ENCODE data around the gene DNMT3L.

The DNMT3L gene

DNA sequence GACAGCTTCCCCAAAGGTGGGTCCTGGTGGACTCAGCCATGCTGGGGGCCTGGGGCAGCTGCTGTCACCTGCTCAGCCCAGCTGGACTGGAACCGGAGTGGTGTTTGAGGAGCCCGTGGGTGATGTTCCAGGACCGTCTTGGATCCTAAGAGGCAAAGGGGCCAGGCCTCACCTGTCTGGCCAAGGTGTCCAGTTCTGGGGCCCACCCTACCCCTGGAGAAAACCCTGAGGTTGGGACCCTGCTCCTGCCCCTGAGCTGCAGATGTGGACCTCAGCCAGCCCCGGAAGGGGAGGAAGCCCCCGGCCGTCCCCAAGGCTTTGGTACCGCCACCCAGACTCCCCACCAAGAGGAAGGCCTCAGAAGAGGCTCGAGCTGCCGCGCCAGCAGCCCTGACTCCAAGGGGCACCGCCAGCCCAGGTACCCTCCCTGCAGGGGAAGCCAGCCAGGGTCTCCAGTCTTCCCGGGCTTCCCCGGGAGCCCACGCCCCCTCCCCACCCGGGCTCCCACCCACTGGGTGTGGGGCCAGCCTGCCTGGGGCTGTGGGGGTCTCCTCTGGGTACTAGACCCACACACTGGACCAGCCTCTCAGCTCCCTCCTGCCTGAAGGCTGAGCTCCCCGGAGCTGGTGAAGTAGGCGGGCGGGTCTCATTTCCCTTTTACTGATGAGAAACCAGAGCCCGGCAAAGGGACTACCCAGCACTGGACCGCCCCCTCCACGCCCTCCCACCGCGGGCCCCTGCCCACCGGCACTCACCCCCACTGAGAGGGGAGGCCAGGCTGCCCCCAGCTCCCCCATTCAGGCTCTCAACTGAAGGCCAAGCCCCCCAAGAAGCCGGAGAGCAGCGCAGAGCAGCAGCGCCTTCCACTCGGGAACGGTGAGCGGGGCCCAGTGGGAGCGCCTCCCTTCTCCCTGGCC is 25.3 kb upstream of the DNMT3L start:
- TF ChIP-seq EP300 (IDR thresholded peaks at IDR 0.05; ENCODE audit: borderline replicate concordance), result no peak
- no peak for TF ChIP-seq TCF12 (IDR thresholded peaks at IDR 0.05; ENCODE audit: low read depth)
- TF ChIP-seq EGR1 (IDR thresholded peaks at IDR 0.05), result no peak
- TF ChIP-seq CREB1 (IDR thresholded peaks at IDR 0.05; ENCODE audit: low read depth), result no peak
- TF ChIP-seq YY1 (IDR thresholded peaks at IDR 0.05; ENCODE audit: low read depth), result no peak
- no peak for TF ChIP-seq MAX (IDR thresholded peaks at IDR 0.05)
- TF ChIP-seq ZBTB7A (IDR thresholded peaks at IDR 0.05; ENCODE audit: low read depth), result no peak
- TF ChIP-seq TEAD4 (IDR thresholded peaks at IDR 0.05), result no peak
- TF ChIP-seq, protein P1, sequence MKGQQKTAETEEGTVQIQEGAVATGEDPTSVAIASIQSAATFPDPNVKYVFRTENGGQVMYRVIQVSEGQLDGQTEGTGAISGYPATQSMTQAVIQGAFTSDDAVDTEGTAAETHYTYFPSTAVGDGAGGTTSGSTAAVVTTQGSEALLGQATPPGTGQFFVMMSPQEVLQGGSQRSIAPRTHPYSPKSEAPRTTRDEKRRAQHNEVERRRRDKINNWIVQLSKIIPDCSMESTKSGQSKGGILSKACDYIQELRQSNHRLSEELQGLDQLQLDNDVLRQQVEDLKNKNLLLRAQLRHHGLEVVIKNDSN (IDR thresholded peaks at IDR 0.05), result no peak
- TF ChIP-seq CEBPB (IDR thresholded peaks at IDR 0.05), result no peak
- no peak for TF ChIP-seq FOXM1 (IDR thresholded peaks at IDR 0.05; ENCODE audit: borderline replicate concordance, low read depth)
- TF ChIP-seq NFIC (IDR thresholded peaks at IDR 0.05), result no peak
- TF ChIP-seq RAD21 (IDR thresholded peaks at IDR 0.05; ENCODE audit: low read depth), result no peak
- TF ChIP-seq TAF1 (IDR thresholded peaks at IDR 0.05; ENCODE audit: low read depth), result no peak

- TF ChIP-seq, protein P1 (IDR thresholded peaks at IDR 0.05), result no peak
- TF ChIP-seq TCF12 (IDR thresholded peaks at IDR 0.05; ENCODE audit: low read depth) (no peak), NFIC (IDR thresholded peaks at IDR 0.05) (no peak), TEAD4 (IDR thresholded peaks at IDR 0.05) (no peak), ZBTB7A (IDR thresholded peaks at IDR 0.05; ENCODE audit: low read depth) (no peak), CEBPB (IDR thresholded peaks at IDR 0.05) (no peak), YY1 (IDR thresholded peaks at IDR 0.05; ENCODE audit: low read depth) (no peak), RAD21 (IDR thresholded peaks at IDR 0.05; ENCODE audit: low read depth) (no peak), FOXM1 (IDR thresholded peaks at IDR 0.05; ENCODE audit: borderline replicate concordance, low read depth) (no peak), TAF1 (IDR thresholded peaks at IDR 0.05; ENCODE audit: low read depth) (no peak)
Observed at GRCh38 chr21:44286086-44286715, 24.5 kb upstream of the DNMT3L start.

- TF ChIP-seq MAX (IDR thresholded peaks at IDR 0.05) (no peak), FOXM1 (IDR thresholded peaks at IDR 0.05; ENCODE audit: borderline replicate concordance, low read depth) (no peak), EGR1 (IDR thresholded peaks at IDR 0.05) (no peak), CEBPB (IDR thresholded peaks at IDR 0.05) (no peak), TAF1 (IDR thresholded peaks at IDR 0.05; ENCODE audit: low read depth) (no peak), TEAD4 (IDR thresholded peaks at IDR 0.05) (no peak), TCF12 (IDR thresholded peaks at IDR 0.05; ENCODE audit: low read depth) (no peak), YY1 (IDR thresholded peaks at IDR 0.05; ENCODE audit: low read depth) (no peak), NFIC (IDR thresholded peaks at IDR 0.05) (no peak), CREB1 (IDR thresholded peaks at IDR 0.05; ENCODE audit: low read depth) (no peak)
- TF ChIP-seq, protein P1 (IDR thresholded peaks at IDR 0.05), result no peak
Observed at GRCh38 chr21:44285138-44285992, 23.7 kb upstream of the DNMT3L start, which contains the start of gene AIRE. Gene AIRE (plus strand): TSS chr21:44285876. CDS start chr21:44286007, 131 bp downstream.

GRCh38 chr21:44283948-44284347 is 22.3 kb upstream of the DNMT3L start:
- TF ChIP-seq MAX (IDR thresholded peaks at IDR 0.05) (no peak), EGR1 (IDR thresholded peaks at IDR 0.05) (no peak), FOXM1 (IDR thresholded peaks at IDR 0.05; ENCODE audit: borderline replicate concordance, low read depth) (no peak), YY1 (IDR thresholded peaks at IDR 0.05; ENCODE audit: low read depth) (no peak), CEBPB (IDR thresholded peaks at IDR 0.05) (no peak), TAF1 (IDR thresholded peaks at IDR 0.05; ENCODE audit: low read depth) (no peak), CREB1 (IDR thresholded peaks at IDR 0.05; ENCODE audit: low read depth) (no peak)
- TF ChIP-seq, protein P2, sequence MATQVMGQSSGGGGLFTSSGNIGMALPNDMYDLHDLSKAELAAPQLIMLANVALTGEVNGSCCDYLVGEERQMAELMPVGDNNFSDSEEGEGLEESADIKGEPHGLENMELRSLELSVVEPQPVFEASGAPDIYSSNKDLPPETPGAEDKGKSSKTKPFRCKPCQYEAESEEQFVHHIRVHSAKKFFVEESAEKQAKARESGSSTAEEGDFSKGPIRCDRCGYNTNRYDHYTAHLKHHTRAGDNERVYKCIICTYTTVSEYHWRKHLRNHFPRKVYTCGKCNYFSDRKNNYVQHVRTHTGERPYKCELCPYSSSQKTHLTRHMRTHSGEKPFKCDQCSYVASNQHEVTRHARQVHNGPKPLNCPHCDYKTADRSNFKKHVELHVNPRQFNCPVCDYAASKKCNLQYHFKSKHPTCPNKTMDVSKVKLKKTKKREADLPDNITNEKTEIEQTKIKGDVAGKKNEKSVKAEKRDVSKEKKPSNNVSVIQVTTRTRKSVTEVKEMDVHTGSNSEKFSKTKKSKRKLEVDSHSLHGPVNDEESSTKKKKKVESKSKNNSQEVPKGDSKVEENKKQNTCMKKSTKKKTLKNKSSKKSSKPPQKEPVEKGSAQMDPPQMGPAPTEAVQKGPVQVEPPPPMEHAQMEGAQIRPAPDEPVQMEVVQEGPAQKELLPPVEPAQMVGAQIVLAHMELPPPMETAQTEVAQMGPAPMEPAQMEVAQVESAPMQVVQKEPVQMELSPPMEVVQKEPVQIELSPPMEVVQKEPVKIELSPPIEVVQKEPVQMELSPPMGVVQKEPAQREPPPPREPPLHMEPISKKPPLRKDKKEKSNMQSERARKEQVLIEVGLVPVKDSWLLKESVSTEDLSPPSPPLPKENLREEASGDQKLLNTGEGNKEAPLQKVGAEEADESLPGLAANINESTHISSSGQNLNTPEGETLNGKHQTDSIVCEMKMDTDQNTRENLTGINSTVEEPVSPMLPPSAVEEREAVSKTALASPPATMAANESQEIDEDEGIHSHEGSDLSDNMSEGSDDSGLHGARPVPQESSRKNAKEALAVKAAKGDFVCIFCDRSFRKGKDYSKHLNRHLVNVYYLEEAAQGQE (IDR thresholded peaks at IDR 0.05; ENCODE audit: low read depth), result no peak
- TF ChIP-seq, protein P1 (IDR thresholded peaks at IDR 0.05), result no peak

DNA sequence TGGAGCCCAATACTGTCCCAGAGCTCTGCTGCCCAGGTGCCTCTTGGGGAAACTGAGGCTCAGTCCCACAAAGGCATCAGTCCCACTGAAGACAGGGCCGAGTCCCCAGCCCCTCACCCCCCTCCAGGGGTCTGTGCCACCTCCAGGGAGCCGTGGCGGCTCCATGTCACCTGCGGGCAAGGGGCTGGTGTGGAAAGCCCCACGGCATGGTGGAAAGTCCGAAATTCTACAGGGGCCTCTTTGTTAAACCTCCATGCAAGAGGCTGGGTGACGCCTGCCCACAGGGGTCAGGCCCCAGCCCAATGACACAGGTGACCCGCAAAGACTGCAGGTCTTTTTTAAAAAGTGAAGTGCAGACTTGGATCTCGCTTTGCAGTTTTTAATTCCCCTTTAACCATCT is 20.7 kb upstream of the DNMT3L start:
- no peak for TF ChIP-seq TCF12 (IDR thresholded peaks at IDR 0.05; ENCODE audit: low read depth)
